Lower lobe of right lung (tissue), 2 donors: ENCODE results near the gene SLIT3. TPM values are rescaled to one million over a fixed set of nuclear protein-coding genes. Genes with fewer than 3 reads are reported as not detected.
"Not testable (repeated sequence)": the region's sequence is repeated elsewhere in the genome, so short reads cannot be mapped to it uniquely, and the experiment has no call there.

Source experiments
- ATAC-seq, 2 donors: fragments of 200-7000 bp; cut with Tn5 transposase; one replicate each; pipeline ENCODE4 v1.9.1; 2020 to 2022; ENCODE audit warnings: mild to moderate bottlenecking in 2 of 2, moderate library complexity in 2 of 2
- DNase-seq: peaks from one replicate; pipeline ENCODE4 v3.0.0-alpha.2; 2020
- H3K27ac ChIP-seq: fragments of 200-600 bp; one replicate; pipeline ENCODE4 v1.8.0; 2022
- H3K27me3 ChIP-seq: fragments of 200-600 bp; one replicate; pipeline ENCODE4 v1.8.0; 2022; ENCODE audit warnings: low read depth
- H3K36me3 ChIP-seq: fragments of 200-600 bp; one replicate; pipeline ENCODE4 v1.8.0; 2022; ENCODE audit warnings: mild to moderate bottlenecking
- H3K4me1 ChIP-seq: fragments of 200-600 bp; one replicate; pipeline ENCODE4 v1.8.0; 2022
- H3K4me3 ChIP-seq: fragments of 200-600 bp; one replicate; pipeline ENCODE4 v1.8.0; 2022; ENCODE audit warnings: mild to moderate bottlenecking
- H3K9me3 ChIP-seq: fragments of 200-600 bp; one replicate; pipeline ENCODE4 v1.8.0; 2022
- CTCF ChIP-seq: fragments of 200-600 bp; IDR thresholded peaks from one replicate; pipeline ENCODE4 v1.8.0; 2022; ENCODE audit warnings: antibody characterized with exemption, mild to moderate bottlenecking
- intact Hi-C: fragments of 100-400 bp; cut with DNase I; formaldehyde crosslinking; loops from one replicate; pipeline ENCODE4 v1.11.0; 2022
- total RNA-seq: library from RNA; stranded (reverse); fragmentation: NEBNext Ultra II Directional; extraction: Animal tissue kit (Norgen Biotek cat#: 25700); gene quantifications from one replicate; pipeline ENCODE4 v1.2.1, GENCODE V29; 2021
- donor health status: DM: no; HTN: yes; CAD: no; lungs with severe emphysema.

Gene SLIT3
- total RNA-seq, 1 donor from 2014 or later: 48.6 TPM

- ATAC-seq (no peak), DNase-seq (no peak)
- no peak for TF ChIP-seq CTCF
- H3K27ac ChIP-seq: no peak overlapping the region
- H3K4me3 ChIP-seq: no peak overlapping the region
- H3K36me3 ChIP-seq: no peaks in the 10 kb centered on the region
- intact Hi-C loops: no loop called here
- H3K9me3 ChIP-seq: no peaks in the 10 kb centered on the region
- H3K4me1 ChIP-seq: no peaks in the 10 kb centered on the region
- H3K27me3 ChIP-seq: no peaks in the 10 kb centered on the region
Observed at GRCh38 chr5:169115461-169116124, 185.3 kb downstream of the SLIT3 start.

- Histone ChIP-seq H3K4me1 (no peaks in the 10 kb centered on the region), H3K4me3 (no peak overlapping the region), H3K27me3 (no peaks in the 10 kb centered on the region), H3K9me3 (peaks cover under 1% of the 10 kb centered on the region), H3K27ac (no peak overlapping the region), H3K36me3 (no peaks in the 10 kb centered on the region)
- DNase-seq: no peak
- intact Hi-C loops: no loop called here
- TF ChIP-seq CTCF: no peak
- no peak for ATAC-seq
Observed at GRCh38 chr5:169114466-169115065, 186.4 kb downstream of the SLIT3 start.

GRCh38 chr5:169112016-169112415 is 188.9 kb downstream of the SLIT3 start:
- H3K4me3 ChIP-seq: no peak overlapping the region
- H3K36me3 ChIP-seq: no peaks in the 10 kb centered on the region
- ATAC-seq (no peak), DNase-seq (no peak)
- TF ChIP-seq CTCF: no peak
- H3K4me1 ChIP-seq: no peaks in the 10 kb centered on the region
- H3K27me3 ChIP-seq: no peaks in the 10 kb centered on the region
- intact Hi-C loops: no loop called here
- H3K9me3 ChIP-seq: peaks cover 3% of the 10 kb centered on the region
- no peak overlapping the region for H3K27ac ChIP-seq

- intact Hi-C loops: no loop called here
Observed at GRCh38 chr5:169106911-169107706, 193.8 kb downstream of the SLIT3 start.

GRCh38 chr5:169105582-169105981 is 195.4 kb downstream of the SLIT3 start:
- H3K27ac ChIP-seq, ATAC-seq, DNase-seq, H3K36me3 ChIP-seq, H3K9me3 ChIP-seq, H3K27me3 ChIP-seq, H3K4me1 ChIP-seq, intact Hi-C loops, H3K4me3 ChIP-seq: not testable (repeated sequence)

More at GRCh38 chr5:169106911-169107706, 193.8 kb downstream of the SLIT3 start:
- ATAC-seq (no peak), DNase-seq (no peak)
- H3K4me3 ChIP-seq: no peak overlapping the region
- no peak for TF ChIP-seq CTCF
- no peaks in the 10 kb centered on the region for H3K27me3 ChIP-seq
- H3K4me1 ChIP-seq: no peaks in the 10 kb centered on the region
- H3K27ac ChIP-seq: no peak overlapping the region
- H3K9me3 ChIP-seq: peaks cover 3% of the 10 kb centered on the region
- H3K36me3 ChIP-seq: no peaks in the 10 kb centered on the region
